Spleen (tissue), 7 donors: ENCODE results near the gene ANKRD33.

Experiments
- POLR2AphosphoS5 ChIP-seq, 3 donors: sonication (generic); formaldehyde crosslinking; IDR thresholded peaks; one replicate each; pipeline ENCODE4 v1.5.1; 2017; ENCODE audit warnings: antibody characterized with exemption in 3 of 3
- TF ChIP-seq, protein P1 (sequence below), 11 experiments: fragments of 200-600 bp in 7 of 11; fragments of 450-650 bp in 4 of 11; sonication (generic) in 4 of 11; IDR thresholded peaks in 8 of 11; conservative IDR thresholded peaks in 3 of 11; 1 replicate in 7 of 11; 2 replicates in 4 of 11; pipeline versions ENCODE4 v1.4.0 to v1.8.0; 2016 to 2021; ENCODE audit warnings: antibody characterized with exemption in 11 of 11, inconsistent platforms in 4 of 11, mild to moderate bottlenecking in 1 of 11
- donor health status: DM: no; HTN: no; CAD: no; lungs with moderate emphysema.
- donor health status: DM: no; HTN: no; CAD: no.
- donor health status: DM: no; HTN: no; CAD: no.

DNA sequence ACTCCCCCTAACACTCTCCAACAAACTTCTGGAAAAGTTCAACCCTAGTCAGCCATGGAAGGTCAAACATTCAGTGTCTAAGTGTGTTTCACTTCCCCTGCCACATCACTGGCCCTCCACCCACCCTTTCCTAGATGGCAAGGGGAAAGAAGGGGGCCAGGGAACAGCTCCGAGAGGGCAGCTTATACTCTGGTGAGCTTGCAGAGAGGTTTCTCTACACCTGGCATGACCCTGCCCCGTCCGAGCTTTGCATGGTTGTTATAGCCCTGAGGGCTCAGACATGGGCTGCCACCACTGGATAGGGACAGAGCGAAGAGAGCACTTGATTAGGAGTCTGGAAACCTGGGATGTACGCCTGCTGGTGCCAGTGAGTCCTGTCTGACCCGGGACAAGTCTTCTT, 23.4 kb downstream of the ANKRD33 start:
- TF ChIP-seq, protein P1, sequence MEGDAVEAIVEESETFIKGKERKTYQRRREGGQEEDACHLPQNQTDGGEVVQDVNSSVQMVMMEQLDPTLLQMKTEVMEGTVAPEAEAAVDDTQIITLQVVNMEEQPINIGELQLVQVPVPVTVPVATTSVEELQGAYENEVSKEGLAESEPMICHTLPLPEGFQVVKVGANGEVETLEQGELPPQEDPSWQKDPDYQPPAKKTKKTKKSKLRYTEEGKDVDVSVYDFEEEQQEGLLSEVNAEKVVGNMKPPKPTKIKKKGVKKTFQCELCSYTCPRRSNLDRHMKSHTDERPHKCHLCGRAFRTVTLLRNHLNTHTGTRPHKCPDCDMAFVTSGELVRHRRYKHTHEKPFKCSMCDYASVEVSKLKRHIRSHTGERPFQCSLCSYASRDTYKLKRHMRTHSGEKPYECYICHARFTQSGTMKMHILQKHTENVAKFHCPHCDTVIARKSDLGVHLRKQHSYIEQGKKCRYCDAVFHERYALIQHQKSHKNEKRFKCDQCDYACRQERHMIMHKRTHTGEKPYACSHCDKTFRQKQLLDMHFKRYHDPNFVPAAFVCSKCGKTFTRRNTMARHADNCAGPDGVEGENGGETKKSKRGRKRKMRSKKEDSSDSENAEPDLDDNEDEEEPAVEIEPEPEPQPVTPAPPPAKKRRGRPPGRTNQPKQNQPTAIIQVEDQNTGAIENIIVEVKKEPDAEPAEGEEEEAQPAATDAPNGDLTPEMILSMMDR (IDR thresholded peaks at IDR 0.05 in 8 of 11, conservative IDR thresholded peaks at IDR 0.05 in 3 of 11), result no peak
- no peak for TF ChIP-seq POLR2AphosphoS5 (IDR thresholded peaks at IDR 0.05)
